Measurements from ENCODE around the gene BNIP3. TPM values are rescaled to one million over a fixed set of nuclear protein-coding genes. Genes with fewer than 3 reads are reported as not detected.
A peak's percentile ranks its signal among the peaks of the same experiment; 100 is the strongest.

BNIP3 gene
- total RNA-seq, 2 experiments from 2014 or later, result 59.0 to 62.2 TPM

DNA sequence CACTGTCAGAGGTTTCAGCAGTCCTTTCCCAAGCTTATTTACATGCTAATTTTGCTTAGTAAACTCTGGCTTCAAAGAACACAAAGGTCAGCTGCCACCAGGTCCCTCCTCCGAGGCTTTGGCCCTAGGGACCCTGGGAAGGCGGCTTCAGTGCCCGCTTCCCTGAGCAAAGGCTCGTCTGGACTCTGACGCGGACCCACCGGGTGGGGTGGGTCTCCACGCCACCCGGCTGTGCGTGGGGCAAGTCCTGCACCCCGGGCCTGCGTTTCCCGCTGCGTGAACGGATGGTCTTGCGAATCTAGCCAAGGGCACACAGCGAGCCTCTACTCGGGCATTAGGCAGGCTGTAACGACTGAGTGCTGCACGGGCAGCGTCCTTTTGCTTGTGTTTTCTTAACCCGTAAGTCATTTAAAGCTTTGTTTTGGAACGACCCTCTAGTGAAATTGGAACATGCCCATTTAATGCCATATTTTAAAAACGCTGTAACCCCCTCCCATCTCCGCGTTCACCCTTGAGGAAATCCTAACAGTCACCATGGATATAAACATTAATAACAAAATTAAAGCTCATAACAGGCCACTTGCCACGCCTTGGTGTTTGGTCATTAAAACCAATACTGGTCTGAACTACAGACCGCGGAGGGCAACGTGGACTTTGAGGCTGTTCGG lies 828 bp downstream of the BNIP3 start:
- Mint-ChIP-seq H3K36me3 (ENCODE audit: low read depth) (peaks cover 25% of the 10 kb centered on the region), H3K9me3 (no peaks in the 10 kb centered on the region), H3K4me1 (peaks cover 52% of the 10 kb centered on the region), H3K27ac (peak overlapping the region; percentile 57), H3K4me3 (peak overlapping the region; percentile 81), H3K27me3 (peaks cover 4% of the 10 kb centered on the region)
- POLR2A ChIA-PET, result interaction anchor here (0.6 kb wide), 1 partner anchor 16 kb away, joined by 6 read pairs; no protein-coding TSS in a partner anchor
- CTCF ChIA-PET, result interaction anchor here (0.6 to 1.6 kb wide), 7 partner anchors 9 to 318 kb away, joined by 3 to 5 read pairs (median 4); no protein-coding TSS in a partner anchor
- no peak for DNase-seq

DNA sequence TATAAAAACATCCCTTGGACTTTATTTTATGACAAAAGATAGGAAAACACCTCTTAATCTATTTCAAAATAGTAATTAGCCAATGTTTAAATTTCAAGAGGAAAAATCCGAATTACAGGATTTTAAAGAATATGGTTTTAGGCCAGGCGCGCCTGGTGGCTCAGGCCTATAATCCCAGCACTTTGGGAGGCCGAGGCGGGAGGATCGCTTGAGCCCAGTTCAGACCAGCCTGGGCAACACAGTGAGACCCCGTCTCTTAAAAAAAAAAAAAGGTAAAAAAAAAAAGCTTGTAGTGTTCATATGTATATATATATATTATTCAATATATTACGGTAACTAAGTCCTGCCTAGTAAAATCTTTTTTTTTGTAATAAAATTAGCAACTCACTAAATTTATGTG lies 1.4 kb downstream of the BNIP3 start:
- DNase-seq, result no peak
- H3K9me3 Mint-ChIP-seq, result no peaks in the 10 kb centered on the region
- peak overlapping the region; percentile 68 for H3K27ac Mint-ChIP-seq
- H3K27me3 Mint-ChIP-seq, result peaks cover 4% of the 10 kb centered on the region
- peak overlapping the region; percentile 81 for H3K4me3 Mint-ChIP-seq
- POLR2A ChIA-PET, result interaction anchor here (0.6 kb wide), 1 partner anchor 15 kb away, joined by 6 read pairs; no protein-coding TSS in a partner anchor
- peaks cover 25% of the 10 kb centered on the region for H3K36me3 Mint-ChIP-seq (ENCODE audit: low read depth)
- CTCF ChIA-PET, result interaction anchor here (0.6 to 1.6 kb wide), 6 partner anchors 8 to 319 kb away, joined by 3 to 5 read pairs (median 4); no protein-coding TSS in a partner anchor
- H3K4me1 Mint-ChIP-seq, result peaks cover 58% of the 10 kb centered on the region

DNA sequence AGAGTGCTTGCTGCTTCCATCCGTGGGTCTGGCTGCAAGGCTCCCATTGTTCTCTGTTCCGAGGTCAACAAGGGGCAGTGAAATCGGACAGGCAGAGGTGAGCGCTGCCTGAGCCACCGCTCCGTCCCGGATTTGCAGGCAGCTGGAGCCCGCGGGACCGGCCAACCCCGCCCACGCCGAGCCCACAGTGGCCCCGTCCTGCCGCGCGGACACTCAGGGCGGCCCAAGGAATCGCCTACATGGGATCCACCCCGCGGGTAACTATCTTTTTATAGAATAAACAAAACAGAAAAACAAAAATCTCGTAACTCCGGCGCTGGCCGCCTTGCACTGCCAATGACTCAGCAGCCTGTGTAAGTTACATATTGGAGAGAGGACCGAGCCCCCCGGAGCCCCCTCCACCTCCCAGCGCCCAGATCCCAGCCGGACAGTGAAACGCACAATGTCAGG lies 1.9 kb downstream of the BNIP3 start:
- peaks cover 25% of the 10 kb centered on the region for H3K36me3 Mint-ChIP-seq (ENCODE audit: low read depth)
- POLR2A ChIA-PET, result no interaction called here
- peaks cover 63% of the 10 kb centered on the region for H3K4me1 Mint-ChIP-seq
- H3K4me3 Mint-ChIP-seq, result peak overlapping the region; percentile 81
- H3K27ac Mint-ChIP-seq, result peak overlapping the region; percentile 78
- H3K9me3 Mint-ChIP-seq, result no peaks in the 10 kb centered on the region
- H3K27me3 Mint-ChIP-seq, result peaks cover 4% of the 10 kb centered on the region
- DNase-seq, result no peak
- CTCF ChIA-PET, result interaction anchor here (1.3 kb wide), 1 partner anchor 19 kb away, joined by 3 read pairs; no protein-coding TSS in a partner anchor

DNA sequence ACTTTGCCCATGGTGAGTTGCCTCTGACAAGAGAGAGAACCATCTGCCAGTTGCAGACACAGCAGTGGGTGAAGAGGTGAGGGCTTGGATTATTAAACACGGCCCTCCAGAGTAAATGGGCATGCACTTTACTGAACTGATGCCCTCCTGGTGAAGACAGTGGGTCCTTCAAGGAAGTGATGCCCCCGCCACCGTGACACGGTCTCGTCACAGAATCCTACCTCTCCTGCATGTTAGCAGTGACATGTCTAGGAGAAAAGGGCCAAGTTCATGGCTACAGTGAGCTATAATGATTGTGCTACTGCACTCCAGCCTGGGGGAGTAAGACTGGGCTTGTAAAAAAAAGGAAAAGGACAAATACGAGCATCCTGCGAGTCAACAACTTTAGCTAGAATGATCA lies 2.4 kb downstream of the BNIP3 start:
- peaks cover 25% of the 10 kb centered on the region for H3K36me3 Mint-ChIP-seq (ENCODE audit: low read depth)
- DNase-seq, result no peak
- H3K9me3 Mint-ChIP-seq, result no peaks in the 10 kb centered on the region
- H3K4me1 Mint-ChIP-seq, result peaks cover 68% of the 10 kb centered on the region
- H3K27me3 Mint-ChIP-seq, result peaks cover 4% of the 10 kb centered on the region
- H3K27ac Mint-ChIP-seq, result peak overlapping the region; percentile 78
- CTCF ChIA-PET, result no interaction called here
- POLR2A ChIA-PET, result no interaction called here
- H3K4me3 Mint-ChIP-seq, result peak overlapping the region; percentile 81

- H3K27ac Mint-ChIP-seq, result peak overlapping the region; percentile 58
Observed at GRCh38 chr10:131978851-131979250, 2.9 kb downstream of the BNIP3 start.

GRCh38 chr10:131978366-131978765 lies 3.4 kb downstream of the BNIP3 start:
- peaks cover 78% of the 10 kb centered on the region for H3K4me1 Mint-ChIP-seq
- H3K27ac Mint-ChIP-seq, result no peak overlapping the region
- peak overlapping the region; percentile 0 for H3K4me3 Mint-ChIP-seq
- ChIA-PET CTCF (interaction anchor here (0.9 kb wide), 1 partner anchor 11 kb away, joined by 3 read pairs; no protein-coding TSS in a partner anchor), POLR2A (no interaction called here)
- DNase-seq, result no peak
- peaks cover 33% of the 10 kb centered on the region for H3K36me3 Mint-ChIP-seq (ENCODE audit: low read depth)
- H3K9me3 Mint-ChIP-seq, result no peaks in the 10 kb centered on the region
- H3K27me3 Mint-ChIP-seq, result no peaks in the 10 kb centered on the region

More at GRCh38 chr10:131978851-131979250, 2.9 kb downstream of the BNIP3 start:
- Mint-ChIP-seq H3K4me3 (peak overlapping the region; percentile 81), H3K36me3 (ENCODE audit: low read depth) (peaks cover 28% of the 10 kb centered on the region), H3K4me1 (peaks cover 73% of the 10 kb centered on the region), H3K9me3 (no peaks in the 10 kb centered on the region), H3K27me3 (peaks cover 2% of the 10 kb centered on the region)
- CTCF ChIA-PET, result interaction anchor here (0.9 kb wide), 1 partner anchor 12 kb away, joined by 3 read pairs; no protein-coding TSS in a partner anchor
- DNase-seq, result no peak
- POLR2A ChIA-PET, result no interaction called here

GRCh38 chr10:131977323-131978096 lies 4.2 kb downstream of the BNIP3 start:
- H3K27ac Mint-ChIP-seq, result peak overlapping the region; percentile 62
- ChIA-PET POLR2A (no interaction called here), CTCF (no interaction called here)
- H3K4me1 Mint-ChIP-seq, result peaks cover 80% of the 10 kb centered on the region
- no peak for DNase-seq
- H3K27me3 Mint-ChIP-seq, result no peaks in the 10 kb centered on the region
- peak overlapping the region; percentile 27 for H3K4me3 Mint-ChIP-seq
- H3K9me3 Mint-ChIP-seq, result no peaks in the 10 kb centered on the region
- H3K36me3 Mint-ChIP-seq (ENCODE audit: low read depth), result peaks cover 39% of the 10 kb centered on the region

DNA sequence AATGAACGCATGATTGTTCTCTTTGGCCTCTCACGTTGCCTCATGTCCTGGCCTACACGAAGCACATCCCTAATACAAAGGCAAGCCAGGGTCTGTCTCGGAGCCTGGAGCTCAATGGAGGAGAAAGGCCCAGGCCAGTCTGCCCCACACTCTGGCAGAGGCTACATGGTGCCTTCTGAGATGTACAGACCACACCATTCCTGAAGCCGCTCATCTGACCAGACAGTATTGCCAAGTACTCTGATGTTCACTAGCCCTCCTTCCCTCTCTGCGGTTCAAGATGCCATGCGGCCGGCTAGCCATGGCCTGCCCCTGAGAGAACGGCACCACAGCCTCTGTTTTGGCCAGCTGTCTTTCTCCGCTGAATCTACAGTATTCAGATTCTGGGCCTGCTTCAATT lies 5.9 kb downstream of the BNIP3 start:
- H3K36me3 Mint-ChIP-seq (ENCODE audit: low read depth), result peaks cover 49% of the 10 kb centered on the region
- ChIA-PET CTCF (interaction anchor here (0.5 to 1.7 kb wide), 4 partner anchors 11 to 71 kb away, joined by 3 to 4 read pairs (median 4); no protein-coding TSS in a partner anchor), POLR2A (no interaction called here)
- peaks cover 91% of the 10 kb centered on the region for H3K4me1 Mint-ChIP-seq
- no peak overlapping the region for H3K4me3 Mint-ChIP-seq
- DNase-seq, result no peak
- H3K9me3 Mint-ChIP-seq, result no peaks in the 10 kb centered on the region
- peak overlapping the region; percentile 52 for H3K27ac Mint-ChIP-seq
- no peaks in the 10 kb centered on the region for H3K27me3 Mint-ChIP-seq

GRCh38 chr10:131975003-131975402 lies 6.7 kb downstream of the BNIP3 start:
- CTCF ChIA-PET, result interaction anchor here (1.0 to 1.7 kb wide), 4 partner anchors 9 to 67 kb away, joined by 3 to 5 read pairs (median 4); no protein-coding TSS in a partner anchor
- H3K36me3 Mint-ChIP-seq (ENCODE audit: low read depth), result peaks cover 55% of the 10 kb centered on the region
- no peaks in the 10 kb centered on the region for H3K27me3 Mint-ChIP-seq
- peaks cover 93% of the 10 kb centered on the region for H3K4me1 Mint-ChIP-seq
- POLR2A ChIA-PET, result no interaction called here
- H3K9me3 Mint-ChIP-seq, result no peaks in the 10 kb centered on the region
- peak overlapping the region; percentile 51 for H3K27ac Mint-ChIP-seq
- DNase-seq, result no peak
- H3K4me3 Mint-ChIP-seq, result no peak overlapping the region

DNA sequence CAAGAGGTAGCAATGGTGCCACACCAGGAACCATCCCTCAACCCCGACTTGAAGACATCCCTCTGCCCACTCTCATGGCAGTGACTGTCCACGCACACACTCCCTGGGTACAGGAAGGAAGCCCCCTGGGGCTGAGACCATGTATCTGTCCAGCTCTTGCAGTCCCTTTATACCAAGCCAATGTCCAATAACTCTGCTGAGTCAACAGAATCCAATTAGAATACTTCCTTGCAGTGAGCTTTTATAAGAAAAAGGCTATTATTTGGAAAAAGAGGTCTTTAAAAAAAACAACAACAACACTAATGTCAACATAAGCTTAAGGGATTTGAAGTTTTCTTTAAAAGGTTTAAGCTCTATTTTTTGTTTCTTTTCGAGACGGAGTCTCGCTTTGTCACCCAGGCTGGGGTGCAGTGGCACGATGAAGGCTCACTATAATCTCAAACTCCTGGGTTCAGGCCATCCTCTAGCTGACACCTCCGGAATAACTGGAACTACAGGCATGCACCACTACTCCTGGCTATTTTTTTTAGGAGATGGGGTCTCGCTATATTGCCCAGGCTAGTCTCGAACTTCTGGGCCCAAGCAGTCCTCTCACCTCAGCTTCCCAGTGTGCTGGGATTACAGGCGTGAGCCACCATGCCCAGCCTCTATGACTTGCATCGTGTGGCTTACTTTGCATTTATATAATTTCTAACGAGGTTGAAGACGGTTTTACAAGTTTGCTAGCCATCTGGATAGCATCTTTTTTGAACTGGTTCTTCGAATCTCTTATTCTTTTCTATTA lies 7.5 kb downstream of the BNIP3 start:
- H3K36me3 Mint-ChIP-seq (ENCODE audit: low read depth), result peaks cover 55% of the 10 kb centered on the region

DNA sequence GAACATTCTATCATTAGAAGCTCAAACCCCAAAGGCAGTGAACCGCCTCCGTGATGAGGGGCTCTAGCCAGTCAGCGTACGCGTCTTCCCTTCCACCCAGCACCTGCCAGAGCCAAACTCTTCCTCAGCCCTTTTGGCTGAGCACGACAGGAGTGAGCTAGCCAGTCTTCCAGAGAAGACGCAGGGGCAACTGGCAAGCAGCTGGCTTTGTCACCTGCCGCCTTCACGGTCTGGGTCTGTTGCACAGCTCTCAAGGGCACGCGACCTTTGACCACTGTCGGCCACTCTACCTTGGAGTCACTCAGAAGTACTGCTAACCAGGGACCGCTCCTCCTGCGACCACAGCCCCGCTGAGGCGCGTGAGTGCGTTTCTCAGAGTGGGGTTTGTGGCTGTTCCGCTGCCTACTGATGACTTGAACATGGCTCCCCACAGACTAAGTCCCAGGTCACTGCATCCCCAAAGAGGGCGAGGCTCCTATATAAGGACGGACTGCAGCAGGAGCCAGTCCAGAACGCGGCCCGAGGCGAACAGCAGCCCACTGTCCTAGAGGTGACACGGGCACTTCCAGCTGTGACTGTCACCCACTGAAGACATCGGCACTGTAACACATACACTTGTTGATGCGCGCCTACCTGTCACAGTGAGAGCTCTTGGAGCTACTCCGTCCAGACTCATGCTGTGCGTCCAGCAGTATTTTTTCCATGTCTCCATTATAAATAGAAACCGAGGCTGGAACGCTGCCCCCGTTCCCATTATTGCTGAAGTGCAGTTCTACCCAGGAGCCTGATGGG lies 8.4 kb downstream of the BNIP3 start:
- H3K9me3 Mint-ChIP-seq, result no peaks in the 10 kb centered on the region
- peaks cover 79% of the 10 kb centered on the region for H3K4me1 Mint-ChIP-seq
- peaks cover 56% of the 10 kb centered on the region for H3K36me3 Mint-ChIP-seq (ENCODE audit: low read depth)
- DNase-seq, result peak; percentile 30
- peak overlapping the region; percentile 98 for H3K27ac Mint-ChIP-seq
- CTCF ChIA-PET, result interaction anchor here (2.3 kb wide), 1 partner anchor 49 kb away, joined by 6 read pairs; no protein-coding TSS in a partner anchor
- H3K4me3 Mint-ChIP-seq, result peak overlapping the region; percentile 71
- POLR2A ChIA-PET, result no interaction called here
- no peaks in the 10 kb centered on the region for H3K27me3 Mint-ChIP-seq

More for the DNA sequence above, 7.5 kb downstream of the BNIP3 start:
- Mint-ChIP-seq H3K27me3 (no peaks in the 10 kb centered on the region), H3K9me3 (no peaks in the 10 kb centered on the region), H3K27ac (peak overlapping the region; percentile 98), H3K4me1 (peaks cover 85% of the 10 kb centered on the region), H3K4me3 (peak overlapping the region; percentile 71)
- ChIA-PET CTCF (interaction anchor here (1.4 to 1.7 kb wide), 2 partner anchors 9 to 10 kb away, joined by 3 to 5 read pairs; no protein-coding TSS in a partner anchor), POLR2A (interaction anchor here (0.6 kb wide), 2 partner anchors 13 to 68 kb away, joined by 3 read pairs; no protein-coding TSS in a partner anchor)
- no peak for DNase-seq
